Hepatocyte (in vitro differentiated cells): ENCODE measurements around the gene TBCD.

Source experiments
- EZH2phosphoT487 ChIP-seq: fragments of 200-600 bp; sonication (generic); IDR thresholded peaks from one replicate; pipeline ENCODE4 v1.6.1; 2018; ENCODE audit warnings: antibody characterized with exemption, mild to moderate bottlenecking, low read depth, moderate library complexity; ENCODE audit not compliant: unreplicated experiment, severe bottlenecking
- TF ChIP-seq, protein P1 (sequence below): fragments of 200-600 bp; sonication (generic); IDR thresholded peaks from 2 replicates; pipeline ENCODE4 v1.5.1; 2016; ENCODE audit warnings: antibody characterized with exemption, mild to moderate bottlenecking; ENCODE audit not compliant: poor library complexity

DNA sequence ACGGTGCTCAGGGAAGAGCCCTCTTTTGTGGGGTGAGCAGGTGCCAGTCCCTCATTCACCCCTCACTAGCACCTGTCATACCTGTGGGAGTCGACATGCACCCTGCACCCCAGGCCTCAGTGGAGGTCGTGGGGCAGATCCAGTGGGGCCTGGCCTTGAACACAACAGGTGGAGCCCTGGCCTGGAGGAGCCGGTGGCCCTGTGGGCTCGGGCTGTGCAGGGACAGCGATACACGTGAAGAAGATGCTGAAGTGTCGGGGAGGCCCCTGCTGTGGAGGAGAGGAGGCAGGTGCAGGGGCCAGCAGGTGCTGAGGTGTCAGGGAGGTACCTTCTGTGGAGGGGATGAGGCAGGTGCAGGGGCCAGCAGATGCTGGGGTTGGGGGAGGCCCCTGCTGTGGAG is 56.1 kb downstream of the TBCD start:
- no peak for TF ChIP-seq EZH2phosphoT487
- TF ChIP-seq, protein P1, sequence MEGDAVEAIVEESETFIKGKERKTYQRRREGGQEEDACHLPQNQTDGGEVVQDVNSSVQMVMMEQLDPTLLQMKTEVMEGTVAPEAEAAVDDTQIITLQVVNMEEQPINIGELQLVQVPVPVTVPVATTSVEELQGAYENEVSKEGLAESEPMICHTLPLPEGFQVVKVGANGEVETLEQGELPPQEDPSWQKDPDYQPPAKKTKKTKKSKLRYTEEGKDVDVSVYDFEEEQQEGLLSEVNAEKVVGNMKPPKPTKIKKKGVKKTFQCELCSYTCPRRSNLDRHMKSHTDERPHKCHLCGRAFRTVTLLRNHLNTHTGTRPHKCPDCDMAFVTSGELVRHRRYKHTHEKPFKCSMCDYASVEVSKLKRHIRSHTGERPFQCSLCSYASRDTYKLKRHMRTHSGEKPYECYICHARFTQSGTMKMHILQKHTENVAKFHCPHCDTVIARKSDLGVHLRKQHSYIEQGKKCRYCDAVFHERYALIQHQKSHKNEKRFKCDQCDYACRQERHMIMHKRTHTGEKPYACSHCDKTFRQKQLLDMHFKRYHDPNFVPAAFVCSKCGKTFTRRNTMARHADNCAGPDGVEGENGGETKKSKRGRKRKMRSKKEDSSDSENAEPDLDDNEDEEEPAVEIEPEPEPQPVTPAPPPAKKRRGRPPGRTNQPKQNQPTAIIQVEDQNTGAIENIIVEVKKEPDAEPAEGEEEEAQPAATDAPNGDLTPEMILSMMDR: no peak
